ENCODE measurements around the gene KCNIP1. TPM values are rescaled to one million over a fixed set of nuclear protein-coding genes. Genes with fewer than 3 reads are reported as not detected.
"Not testable (repeated sequence)": the region's sequence is repeated elsewhere in the genome, so short reads cannot be mapped to it uniquely, and the experiment has no call there.

The KCNIP1 gene
- total RNA-seq, 2 donors from 2014 or later: not detected

DNA sequence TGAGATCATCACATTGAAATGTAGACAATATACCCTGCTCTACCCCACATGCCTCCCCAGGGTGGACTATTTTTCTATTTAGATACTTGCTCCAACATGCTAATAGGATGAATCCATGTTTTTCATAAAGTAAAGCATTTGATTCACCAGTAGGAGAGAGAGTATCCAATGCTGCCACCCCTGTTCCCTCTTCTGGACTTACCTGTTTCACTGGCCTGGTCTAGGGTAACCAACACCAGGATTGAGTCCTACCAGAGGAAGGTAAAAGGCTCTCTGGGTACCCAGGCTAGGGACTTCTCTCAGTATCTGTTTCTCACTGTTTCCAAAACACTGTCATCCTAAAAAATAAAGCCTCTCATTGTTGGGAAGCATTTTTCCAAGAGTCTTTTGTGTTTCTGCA is 249.5 kb downstream of the KCNIP1 start:
- H3K36me3 Mint-ChIP-seq (ENCODE audit: low read depth): peaks cover 4% of the 10 kb centered on the region
- H3K4me3 ChIP-seq (ENCODE audit: low read length): no peak overlapping the region
- H3K4me1 ChIP-seq (ENCODE audit: control insufficient read depth, insufficient read depth, low read length): no peaks in the 10 kb centered on the region
- no peak overlapping the region for H3K9ac ChIP-seq (ENCODE audit: extremely low read depth, low read length, poor library complexity, severe bottlenecking)
- H3K27ac Mint-ChIP-seq: no peak overlapping the region
- DNase-seq: no peak
- H3K9me3 ChIP-seq (ENCODE audit: control insufficient read depth, low read length): no peaks in the 10 kb centered on the region
- no peaks in the 10 kb centered on the region for H3K9me3 Mint-ChIP-seq
- H3K27ac ChIP-seq (ENCODE audit: low read depth, low read length): no peak overlapping the region
- peaks cover 19% of the 10 kb centered on the region for H3K4me1 Mint-ChIP-seq
- no peak overlapping the region for H3K4me3 Mint-ChIP-seq
- peaks cover 32% of the 10 kb centered on the region for H3K27me3 Mint-ChIP-seq (ENCODE audit: insufficient read depth)
- H3K27me3 ChIP-seq (ENCODE audit: control insufficient read depth, insufficient read depth, low read length, poor library complexity, severe bottlenecking): peaks cover 9% of the 10 kb centered on the region
- TF ChIP-seq, protein P1, sequence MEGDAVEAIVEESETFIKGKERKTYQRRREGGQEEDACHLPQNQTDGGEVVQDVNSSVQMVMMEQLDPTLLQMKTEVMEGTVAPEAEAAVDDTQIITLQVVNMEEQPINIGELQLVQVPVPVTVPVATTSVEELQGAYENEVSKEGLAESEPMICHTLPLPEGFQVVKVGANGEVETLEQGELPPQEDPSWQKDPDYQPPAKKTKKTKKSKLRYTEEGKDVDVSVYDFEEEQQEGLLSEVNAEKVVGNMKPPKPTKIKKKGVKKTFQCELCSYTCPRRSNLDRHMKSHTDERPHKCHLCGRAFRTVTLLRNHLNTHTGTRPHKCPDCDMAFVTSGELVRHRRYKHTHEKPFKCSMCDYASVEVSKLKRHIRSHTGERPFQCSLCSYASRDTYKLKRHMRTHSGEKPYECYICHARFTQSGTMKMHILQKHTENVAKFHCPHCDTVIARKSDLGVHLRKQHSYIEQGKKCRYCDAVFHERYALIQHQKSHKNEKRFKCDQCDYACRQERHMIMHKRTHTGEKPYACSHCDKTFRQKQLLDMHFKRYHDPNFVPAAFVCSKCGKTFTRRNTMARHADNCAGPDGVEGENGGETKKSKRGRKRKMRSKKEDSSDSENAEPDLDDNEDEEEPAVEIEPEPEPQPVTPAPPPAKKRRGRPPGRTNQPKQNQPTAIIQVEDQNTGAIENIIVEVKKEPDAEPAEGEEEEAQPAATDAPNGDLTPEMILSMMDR (conservative IDR thresholded peaks at IDR 0.05): no peak
- H3K36me3 ChIP-seq (ENCODE audit: control insufficient read depth, insufficient read depth, low read length): no peaks in the 10 kb centered on the region

DNA sequence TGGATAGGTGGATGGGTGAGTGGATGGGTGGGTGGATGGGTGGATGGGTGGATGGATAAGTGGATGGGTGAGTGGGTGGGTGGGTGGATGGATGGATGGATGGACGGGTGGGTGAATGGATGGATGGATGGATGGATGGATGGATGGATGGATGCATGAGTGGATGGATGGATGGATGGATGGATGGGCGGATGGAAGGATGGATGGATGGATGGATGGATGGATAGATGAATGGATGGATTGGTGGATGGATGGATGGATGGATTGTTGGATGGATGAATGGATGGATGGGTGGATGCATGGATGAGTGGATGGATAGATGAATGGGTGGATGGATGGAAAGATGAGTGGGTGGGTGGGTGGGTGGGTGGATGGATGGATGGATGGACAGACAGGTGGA is 250.7 kb downstream of the KCNIP1 start:
- not testable (repeated sequence) for H3K9me3 Mint-ChIP-seq; H3K9ac ChIP-seq (ENCODE audit: extremely low read depth, low read length, poor library complexity, severe bottlenecking); H3K27me3 ChIP-seq (ENCODE audit: control insufficient read depth, insufficient read depth, low read length, poor library complexity, severe bottlenecking); H3K36me3 ChIP-seq (ENCODE audit: control insufficient read depth, insufficient read depth, low read length); H3K4me3 Mint-ChIP-seq; H3K36me3 Mint-ChIP-seq (ENCODE audit: low read depth); H3K27ac ChIP-seq (ENCODE audit: low read depth, low read length); DNase-seq; H3K27ac Mint-ChIP-seq; H3K9me3 ChIP-seq (ENCODE audit: control insufficient read depth, low read length); H3K4me1 ChIP-seq (ENCODE audit: control insufficient read depth, insufficient read depth, low read length); H3K4me3 ChIP-seq (ENCODE audit: low read length)
- peaks cover 31% of the 10 kb centered on the region for H3K27me3 Mint-ChIP-seq (ENCODE audit: insufficient read depth)
- WGBS, 2 experiments (ENCODE audit: insufficient coverage in 1 of 2, insufficient read length in 1 of 2): 78% methylated on average over 2 of the region's 2 CpGs; no CpG with 5 or more reads in 1 of the 2 experiments
- peaks cover 24% of the 10 kb centered on the region for H3K4me1 Mint-ChIP-seq

DNA sequence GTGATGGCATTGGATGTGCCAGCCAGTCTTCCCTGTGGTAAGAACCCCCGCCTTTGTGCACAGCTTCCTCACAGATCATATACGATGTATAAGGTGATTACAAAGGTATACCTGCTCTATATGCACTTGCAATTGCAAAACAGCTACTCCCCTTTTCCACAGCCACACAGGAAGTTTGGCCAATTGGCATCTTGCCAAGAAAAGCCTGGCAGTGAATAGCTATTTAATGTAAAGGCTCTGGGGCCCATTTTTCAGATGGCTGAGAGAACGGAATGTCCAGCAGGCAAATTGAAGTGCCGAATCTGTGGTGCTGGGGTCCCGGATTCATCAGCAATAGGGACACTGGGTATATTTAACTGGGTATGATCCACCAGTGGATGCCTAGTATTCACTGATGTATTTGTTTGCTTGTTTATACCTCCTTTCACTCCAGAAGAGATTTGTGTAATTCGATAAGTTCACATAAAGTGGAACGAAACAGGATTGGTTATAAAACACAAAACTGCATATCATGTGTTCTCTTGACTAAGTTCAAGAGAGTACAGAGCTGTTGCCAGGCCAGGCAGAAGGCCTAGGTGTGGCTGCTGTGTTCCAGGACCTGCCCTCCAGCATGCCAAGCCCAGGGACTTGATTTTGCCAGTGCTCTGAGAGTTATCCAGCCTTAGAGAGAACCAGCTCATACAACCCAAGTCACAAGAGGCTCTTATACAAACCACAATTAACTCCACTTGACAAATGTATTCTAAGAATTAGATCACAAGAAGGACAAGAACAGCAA is 252.0 kb downstream of the KCNIP1 start:
- Histone ChIP-seq H3K4me3 (ENCODE audit: low read length) (no peak overlapping the region), H3K27ac (ENCODE audit: low read depth, low read length) (no peak overlapping the region), H3K36me3 (ENCODE audit: control insufficient read depth, insufficient read depth, low read length) (no peaks in the 10 kb centered on the region), H3K27me3 (ENCODE audit: control insufficient read depth, insufficient read depth, low read length, poor library complexity, severe bottlenecking) (no peaks in the 10 kb centered on the region), H3K4me1 (ENCODE audit: control insufficient read depth, insufficient read depth, low read length) (no peaks in the 10 kb centered on the region), H3K9me3 (ENCODE audit: control insufficient read depth, low read length) (no peaks in the 10 kb centered on the region), H3K9ac (ENCODE audit: extremely low read depth, low read length, poor library complexity, severe bottlenecking) (no peak overlapping the region)
- Mint-ChIP-seq H3K36me3 (ENCODE audit: low read depth) (peaks cover 4% of the 10 kb centered on the region), H3K4me3 (no peak overlapping the region), H3K27ac (no peak overlapping the region), H3K4me1 (peaks cover 27% of the 10 kb centered on the region), H3K9me3 (no peaks in the 10 kb centered on the region), H3K27me3 (ENCODE audit: insufficient read depth) (peaks cover 32% of the 10 kb centered on the region)
- WGBS, 2 experiments (ENCODE audit: insufficient coverage in 1 of 2, insufficient read length in 1 of 2): 95% methylated on average over 3 to 7 of the region's 7 CpGs
- DNase-seq: no peak
- TF ChIP-seq, protein P1 (conservative IDR thresholded peaks at IDR 0.05): no peak

DNA sequence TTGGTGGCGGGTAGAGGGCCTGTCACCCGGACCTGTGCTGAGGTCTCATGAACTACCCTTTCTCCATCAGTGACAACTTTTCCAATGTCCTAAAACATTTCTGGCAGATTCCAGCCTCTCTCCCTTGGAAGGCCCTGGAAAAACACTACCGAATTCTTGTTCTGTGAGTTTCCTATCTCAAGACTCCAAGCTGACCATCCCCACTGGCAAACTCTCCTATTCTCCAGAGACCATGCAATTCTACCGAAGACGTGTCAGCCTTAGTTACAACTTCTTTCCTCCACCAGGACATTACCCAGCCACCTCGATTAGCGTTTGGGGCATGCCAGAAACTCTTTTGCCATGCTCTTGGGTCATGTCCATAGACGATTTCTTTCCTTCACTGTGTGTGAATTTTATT is 252.9 kb downstream of the KCNIP1 start:
- no peak for DNase-seq
- H3K36me3 ChIP-seq (ENCODE audit: control insufficient read depth, insufficient read depth, low read length): no peaks in the 10 kb centered on the region
- 92 to 96% methylated on average over 7 to 8 of the region's 8 CpGs for WGBS, 2 experiments (ENCODE audit: insufficient coverage in 1 of 2, insufficient read length in 1 of 2)
- no peak overlapping the region for H3K9ac ChIP-seq (ENCODE audit: extremely low read depth, low read length, poor library complexity, severe bottlenecking)
- no peaks in the 10 kb centered on the region for H3K9me3 ChIP-seq (ENCODE audit: control insufficient read depth, low read length)
- H3K4me1 Mint-ChIP-seq: peaks cover 27% of the 10 kb centered on the region
- H3K4me3 Mint-ChIP-seq: no peak overlapping the region
- no peaks in the 10 kb centered on the region for H3K9me3 Mint-ChIP-seq
- no peak overlapping the region for H3K4me3 ChIP-seq (ENCODE audit: low read length)
- H3K27me3 Mint-ChIP-seq (ENCODE audit: insufficient read depth): peaks cover 37% of the 10 kb centered on the region
- TF ChIP-seq, protein P1 (conservative IDR thresholded peaks at IDR 0.05): no peak
- H3K27ac Mint-ChIP-seq: no peak overlapping the region
- no peaks in the 10 kb centered on the region for H3K4me1 ChIP-seq (ENCODE audit: control insufficient read depth, insufficient read depth, low read length)
- H3K36me3 Mint-ChIP-seq (ENCODE audit: low read depth): peaks cover 4% of the 10 kb centered on the region
- H3K27me3 ChIP-seq (ENCODE audit: control insufficient read depth, insufficient read depth, low read length, poor library complexity, severe bottlenecking): no peaks in the 10 kb centered on the region
- H3K27ac ChIP-seq (ENCODE audit: low read depth, low read length): no peak overlapping the region
